SK-N-MC (cell line): ENCODE data around the gene FZD2.

Experiments
- EZH2 ChIP-seq: fragments of 200-600 bp; sonication (generic); IDR thresholded peaks from one replicate; pipeline ENCODE4 v1.6.1; 2017; ENCODE audit warnings: antibody characterized with exemption
- POLR2AphosphoS5 ChIP-seq: IDR thresholded peaks from 2 replicates; pipeline ENCODE4 v1.6.1; 2012; ENCODE audit warnings: mild to moderate bottlenecking, low read depth, low read length, borderline replicate concordance

DNA sequence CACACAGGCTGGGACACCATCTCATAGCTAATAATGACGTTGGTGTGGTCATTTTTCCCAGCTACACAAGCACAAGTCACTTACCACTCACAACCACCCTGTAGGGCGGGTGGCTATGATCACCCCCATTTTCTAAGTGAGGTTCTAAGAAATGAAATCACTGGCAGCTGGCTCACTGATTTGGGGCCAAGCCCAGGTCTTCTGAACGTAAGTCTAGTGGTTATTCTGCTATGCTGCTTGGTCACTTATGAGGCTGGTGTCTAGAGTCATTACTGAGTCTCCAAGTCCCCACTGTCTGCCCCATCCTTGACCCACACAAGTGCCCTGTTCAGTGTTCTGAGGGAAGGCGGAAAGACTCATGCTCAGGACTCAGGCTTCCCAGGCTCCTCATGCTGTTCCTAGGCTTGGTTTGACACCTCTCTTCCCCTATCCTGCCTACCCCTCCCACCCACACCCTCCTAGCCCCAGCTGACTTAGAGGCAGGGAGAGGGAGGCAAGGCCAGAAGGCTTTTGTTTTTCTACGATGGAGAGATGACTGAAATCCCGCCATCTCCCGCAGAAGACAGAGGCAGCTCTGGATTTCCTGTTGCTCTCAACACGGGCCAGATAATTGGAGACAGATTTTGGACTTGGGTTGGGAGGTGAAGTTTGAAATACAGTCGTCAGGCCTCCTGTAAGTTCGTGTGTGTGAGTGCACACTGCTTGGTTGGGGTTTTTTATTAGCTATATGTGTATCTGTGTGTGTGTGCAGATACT, 32.2 kb downstream of the FZD2 start:
- TF ChIP-seq EZH2 (no peak), POLR2AphosphoS5 (no peak)
